Aorta (tissue), 5 donors: Measurements from ENCODE around the gene CBFB. TPM values are rescaled to one million over a fixed set of nuclear protein-coding genes. Genes with fewer than 3 reads are reported as not detected.

Experiments
- ATAC-seq: fragments of 200-7000 bp; cut with Tn5 transposase; one replicate; pipeline ENCODE4 v1.9.1; 2022; ENCODE audit warnings: moderate library complexity; ENCODE audit not compliant: low FRiP score
- DNase-seq, 2 donors: peaks; one replicate each; pipeline ENCODE4 v3.0.0-alpha.2; 2020
- H3K27ac ChIP-seq, 2 donors: one replicate each; pipeline ENCODE4 v1.5.1; 2013; ENCODE audit warnings: low read length in 2 of 2, mild to moderate bottlenecking in 2 of 2, moderate library complexity in 2 of 2, control low read depth in 1 of 2, inconsistent platforms in 1 of 2, low read depth in 1 of 2
- H3K27me3 ChIP-seq, 2 donors: one replicate each; pipeline ENCODE4 v1.6.1; 2013; ENCODE audit warnings: control low read depth in 1 of 2, low read length in 1 of 2, mild to moderate bottlenecking in 1 of 2, moderate library complexity in 1 of 2; ENCODE audit not compliant: insufficient read depth in 2 of 2, control insufficient read depth in 1 of 2
- H3K36me3 ChIP-seq, 2 donors: one replicate each; pipeline ENCODE4 v1.6.1; 2013; ENCODE audit warnings: control low read depth in 1 of 2, low read length in 1 of 2, mild to moderate bottlenecking in 1 of 2; ENCODE audit not compliant: insufficient read depth in 2 of 2, control insufficient read depth in 1 of 2
- H3K4me1 ChIP-seq, 2 donors: one replicate each; pipeline ENCODE4 v1.6.1; 2013; ENCODE audit warnings: low read length in 2 of 2, control low read depth in 1 of 2, mild to moderate bottlenecking in 1 of 2, moderate library complexity in 1 of 2; ENCODE audit not compliant: insufficient read depth in 2 of 2, control insufficient read depth in 1 of 2
- H3K4me3 ChIP-seq, 2 donors: one replicate each; pipeline ENCODE4 v1.5.1; 2013; ENCODE audit warnings: low read length in 2 of 2, control low read depth in 1 of 2, mild to moderate bottlenecking in 1 of 2
- H3K9me3 ChIP-seq: one replicate; pipeline ENCODE4 v1.6.1; 2013; ENCODE audit warnings: mild to moderate bottlenecking, low read length; ENCODE audit not compliant: control insufficient read depth
- WGBS, 2 donors: extraction: QIAGEN DNeasy Blood & Tissue Kit; methylation state at CpG; one replicate each; pipeline ENCODE4 v1.1.7; 2013; 5-methylcytosine and 5-hydroxymethylcytosine counted together
- intact Hi-C, 2 donors: fragments of 100-400 bp; cut with DNase I; formaldehyde crosslinking; loops; one replicate each; pipeline versions ENCODE4 v1.14.2 to v1.15.0; 2022
- polyA plus RNA-seq, 2 donors: library from polyadenylated mRNA; stranded (reverse); fragments of 200-250 nt; gene quantifications; one replicate each; pipeline ENCODE4 v1.2.3, GENCODE V29; 2013
- total RNA-seq, 2 donors: library from RNA; stranded (reverse); fragmentation: NEBNext Ultra II Directional; extraction: Animal tissue kit (Norgen Biotek cat#: 25700); gene quantifications; one replicate each; pipeline ENCODE4 v1.2.1, GENCODE V29; 2021
- donor health status: healthy with polysubstance abuse.
- donor health status: Bipolar disorder and iron deficiency.
- donor health status: DM: no; HTN: no; CAD: no.
- donor health status: DM: no; HTN: no; CAD: no.
- donor health status: DM: yes; HTN: yes; CAD: no.

CBFB gene
- total and polyA plus RNA-seq, 4 donors, result 12.0 to 67.3 (median 28.6) TPM

- H3K36me3 ChIP-seq, result no peaks in the 10 kb centered on the region
- H3K27ac ChIP-seq, result no peak overlapping the region
- ATAC-seq, result no peak
- H3K9me3 ChIP-seq, result no peaks in the 10 kb centered on the region
- no peaks in the 10 kb centered on the region for H3K4me1 ChIP-seq
- no peak overlapping the region for H3K4me3 ChIP-seq
- no peaks in the 10 kb centered on the region for H3K27me3 ChIP-seq
- no peak for DNase-seq
- 63 to 67% methylated on average over 4 of the region's 4 CpGs for WGBS, 2 donors
- intact Hi-C loops, result no loop called here
Observed at GRCh38 chr16:67022531-67023214, 6.3 kb upstream of the CBFB start.

GRCh38 chr16:67023689-67024088 is 5.3 kb upstream of the CBFB start:
- ATAC-seq (no peak), DNase-seq (no peak)
- intact Hi-C loops, result no loop called here
- Histone ChIP-seq H3K36me3 (no peaks in the 10 kb centered on the region), H3K27ac (no peak overlapping the region), H3K4me1 (no peaks in the 10 kb centered on the region), H3K9me3 (no peaks in the 10 kb centered on the region), H3K27me3 (no peaks in the 10 kb centered on the region), H3K4me3 (no peak overlapping the region)
- WGBS, 2 donors, result 100% methylated on average over 1 of the region's 1 CpG

GRCh38 chr16:67024384-67025209 is 4.4 kb upstream of the CBFB start:
- no peaks in the 10 kb centered on the region for H3K4me1 ChIP-seq
- DNase-seq, result no peak
- no peaks in the 10 kb centered on the region for H3K27me3 ChIP-seq
- no peak overlapping the region for H3K27ac ChIP-seq
- H3K9me3 ChIP-seq, result no peaks in the 10 kb centered on the region
- H3K4me3 ChIP-seq, result no peak overlapping the region
- 78 to 86% methylated on average over 4 of the region's 4 CpGs for WGBS, 2 donors
- H3K36me3 ChIP-seq, result no peaks in the 10 kb centered on the region
- intact Hi-C loops, result no loop called here
- ATAC-seq, result no peak

GRCh38 chr16:67025210-67025550 is 3.8 kb upstream of the CBFB start:
- ATAC-seq (no peak), DNase-seq (no peak)
- Histone ChIP-seq H3K27ac (no peak overlapping the region), H3K27me3 (no peaks in the 10 kb centered on the region), H3K36me3 (no peaks in the 10 kb centered on the region), H3K9me3 (no peaks in the 10 kb centered on the region), H3K4me1 (no peaks in the 10 kb centered on the region), H3K4me3 (no peak overlapping the region)
- intact Hi-C loops, result no loop called here

GRCh38 chr16:67026570-67026969 is 2.4 kb upstream of the CBFB start:
- no peaks in the 10 kb centered on the region for H3K9me3 ChIP-seq
- H3K4me3 ChIP-seq, result no peak overlapping the region
- H3K4me1 ChIP-seq, result no peaks in the 10 kb centered on the region
- DNase-seq, result no peak
- no peaks in the 10 kb centered on the region for H3K36me3 ChIP-seq
- WGBS, 2 donors, result 91 to 96% methylated on average over 4 of the region's 4 CpGs
- intact Hi-C loops, result no loop called here
- H3K27ac ChIP-seq, result no peak overlapping the region
- no peak for ATAC-seq
- no peaks in the 10 kb centered on the region for H3K27me3 ChIP-seq

GRCh38 chr16:67027046-67027445 is 1.9 kb upstream of the CBFB start:
- no peaks in the 10 kb centered on the region for H3K4me1 ChIP-seq
- WGBS, 2 donors, result 90 to 94% methylated on average over 6 of the region's 6 CpGs
- H3K4me3 ChIP-seq, result no peak overlapping the region
- ATAC-seq, result no peak
- H3K27me3 ChIP-seq, result no peaks in the 10 kb centered on the region
- no peaks in the 10 kb centered on the region for H3K36me3 ChIP-seq
- H3K9me3 ChIP-seq, result no peaks in the 10 kb centered on the region
- intact Hi-C loops, result no loop called here
- no peak for DNase-seq
- no peak overlapping the region for H3K27ac ChIP-seq

- Histone ChIP-seq H3K27me3 (no peaks in the 10 kb centered on the region), H3K9me3 (no peaks in the 10 kb centered on the region), H3K36me3 (no peaks in the 10 kb centered on the region), H3K4me1 (no peaks in the 10 kb centered on the region), H3K4me3 (peak overlapping the region; percentile 86 to 93), H3K27ac (peak overlapping the region; percentile 20 to 90)
- no peak for ATAC-seq
- intact Hi-C loops, result no loop called here
- 48 to 54% methylated on average over 10 of the region's 10 CpGs for WGBS, 2 donors
- no peak for DNase-seq
Observed at GRCh38 chr16:67028167-67028695, 718 bp upstream of the CBFB start.

- intact Hi-C loops, result loop anchor here in 1 of 2 donors (10.0 kb wide), 1 partner anchor 55 kb away; no protein-coding TSS in a partner anchor
Observed at GRCh38 chr16:67029254-67030096, 526 bp downstream of the CBFB start.

More at GRCh38 chr16:67029254-67030096, 526 bp downstream of the CBFB start:
- WGBS, 2 donors, result 0% methylated on average over 108 to 123 of the region's 123 CpGs
- Histone ChIP-seq H3K27ac (peak overlapping the region; percentile 83 to 96), H3K9me3 (no peaks in the 10 kb centered on the region), H3K4me3 (peak overlapping the region; percentile 86 to 93), H3K4me1 (peaks cover 0 to under 1% of the 10 kb centered on the region in 2 donors), H3K36me3 (no peaks in the 10 kb centered on the region), H3K27me3 (no peaks in the 10 kb centered on the region)
- ATAC-seq (peak; percentile 82), DNase-seq (peak; percentile 79 to 91)
